ENCODE results near the gene TNFRSF12A. TPM values are rescaled to one million over a fixed set of nuclear protein-coding genes. Genes with fewer than 3 reads are reported as not detected.

Gene TNFRSF12A
- total RNA-seq, 4 donors from 2014 or later: 20.9 to 140 (median 57.5) TPM

DNA sequence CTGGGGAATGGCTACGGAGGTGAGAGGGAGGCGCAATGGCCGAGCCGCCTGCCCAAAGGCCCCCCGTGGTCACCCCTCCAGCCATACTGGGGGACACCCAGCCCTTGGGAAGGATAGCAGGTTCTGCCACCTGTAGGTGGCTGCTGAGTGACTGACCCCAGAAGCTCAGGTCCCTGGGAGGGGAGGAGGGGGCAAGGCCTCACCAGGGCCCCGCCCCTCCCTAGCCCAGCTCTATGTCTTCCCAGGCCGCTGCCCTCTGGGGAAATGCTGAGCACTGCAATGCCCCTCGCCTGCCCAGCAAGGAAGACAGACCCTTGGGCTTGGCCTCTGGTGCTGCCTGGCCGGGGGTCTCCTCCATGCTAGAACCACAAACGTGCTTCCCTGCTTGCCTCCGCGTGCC, 18.9 kb upstream of the TNFRSF12A start:
- Histone ChIP-seq H3K9me3 (no peaks in the 10 kb centered on the region), H3K27me3 (peaks cover 0 to 68% (median 3%) of the 10 kb centered on the region in 4 donors)
- 73% methylated on average over 10 of the region's 12 CpGs for WGBS

DNA sequence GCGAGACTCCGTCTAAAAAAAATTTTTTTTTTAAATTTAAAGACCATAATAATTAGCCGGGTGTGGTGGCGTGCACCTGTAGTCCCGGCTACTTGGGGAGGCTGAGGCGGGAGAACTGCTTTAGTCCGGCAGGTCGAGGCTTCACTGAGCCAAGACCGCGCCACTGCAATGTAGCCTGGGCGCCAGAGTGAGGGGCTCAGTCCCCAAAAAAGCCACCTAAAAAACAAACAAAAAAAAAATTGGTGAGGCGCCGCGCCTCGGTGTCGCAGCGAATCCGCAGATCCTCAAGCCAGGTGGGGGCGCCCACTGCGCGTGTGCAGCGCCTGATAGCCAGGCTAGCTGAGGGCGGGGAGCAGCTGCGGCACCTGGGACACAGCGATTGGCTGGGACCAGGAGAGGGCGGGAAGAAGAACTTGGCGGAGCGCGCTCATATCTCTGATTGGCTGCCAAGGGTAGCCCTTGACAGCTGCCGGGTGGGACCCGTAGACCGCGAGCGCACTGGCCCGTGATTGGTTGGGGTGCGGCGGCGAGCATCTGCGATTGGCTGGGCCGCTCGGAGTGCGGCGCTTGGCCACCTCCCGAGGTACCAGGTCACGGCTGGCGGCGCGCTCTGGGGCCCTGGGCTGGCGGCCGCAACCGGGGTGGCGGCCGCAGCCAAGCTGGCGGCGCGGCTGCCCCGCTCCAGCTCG, 16.4 kb upstream of the TNFRSF12A start:
- H3K4me3 ChIP-seq: peak overlapping the region; percentile 38 to 66 (median 42)
- H3K9me3 ChIP-seq: no peaks in the 10 kb centered on the region
- peak; percentile 99 for DNase-seq (ENCODE audit: extremely low spot score)
- H3K27ac ChIP-seq (replicated peaks in 1 of 4): no peak overlapping the region
- H3K27me3 ChIP-seq: peaks cover 0 to 71% (median 5%) of the 10 kb centered on the region in 4 donors
- H3K4me1 ChIP-seq: peaks cover 3 to 18% (median 12%) of the 10 kb centered on the region in 4 donors
- no peaks in the 10 kb centered on the region for H3K36me3 ChIP-seq
- intact Hi-C loops (cut with DNase I): loop anchor here (1.0 kb wide), 1 partner anchor 25 kb away; no protein-coding TSS in a partner anchor
- 16% methylated on average over 25 of the region's 58 CpGs for WGBS
- TF ChIP-seq EP300 (IDR thresholded peaks at IDR 0.05) (no peak), POLR2AphosphoS5 (IDR thresholded peaks at IDR 0.05) (peak; percentile 20 to 86)
- TF ChIP-seq, protein P1, sequence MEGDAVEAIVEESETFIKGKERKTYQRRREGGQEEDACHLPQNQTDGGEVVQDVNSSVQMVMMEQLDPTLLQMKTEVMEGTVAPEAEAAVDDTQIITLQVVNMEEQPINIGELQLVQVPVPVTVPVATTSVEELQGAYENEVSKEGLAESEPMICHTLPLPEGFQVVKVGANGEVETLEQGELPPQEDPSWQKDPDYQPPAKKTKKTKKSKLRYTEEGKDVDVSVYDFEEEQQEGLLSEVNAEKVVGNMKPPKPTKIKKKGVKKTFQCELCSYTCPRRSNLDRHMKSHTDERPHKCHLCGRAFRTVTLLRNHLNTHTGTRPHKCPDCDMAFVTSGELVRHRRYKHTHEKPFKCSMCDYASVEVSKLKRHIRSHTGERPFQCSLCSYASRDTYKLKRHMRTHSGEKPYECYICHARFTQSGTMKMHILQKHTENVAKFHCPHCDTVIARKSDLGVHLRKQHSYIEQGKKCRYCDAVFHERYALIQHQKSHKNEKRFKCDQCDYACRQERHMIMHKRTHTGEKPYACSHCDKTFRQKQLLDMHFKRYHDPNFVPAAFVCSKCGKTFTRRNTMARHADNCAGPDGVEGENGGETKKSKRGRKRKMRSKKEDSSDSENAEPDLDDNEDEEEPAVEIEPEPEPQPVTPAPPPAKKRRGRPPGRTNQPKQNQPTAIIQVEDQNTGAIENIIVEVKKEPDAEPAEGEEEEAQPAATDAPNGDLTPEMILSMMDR (IDR thresholded peaks at IDR 0.05): peak; percentile 59 to 85 (median 67)

More for the DNA sequence above, 18.9 kb upstream of the TNFRSF12A start:
- H3K27ac ChIP-seq (replicated peaks in 1 of 4): no peak overlapping the region
- TF ChIP-seq, protein P1 (IDR thresholded peaks at IDR 0.05): no peak
- TF ChIP-seq POLR2A (IDR thresholded peaks at IDR 0.05; ENCODE audit: low read depth) (no peak), POLR2AphosphoS5 (IDR thresholded peaks at IDR 0.05) (no peak)
- peaks cover 3 to 15% (median 12%) of the 10 kb centered on the region in 4 donors for H3K4me1 ChIP-seq
- H3K4me3 ChIP-seq: no peak overlapping the region
- DNase-seq (ENCODE audit: extremely low spot score): no peak
- intact Hi-C loops (cut with DNase I): no loop called here
- H3K36me3 ChIP-seq: no peaks in the 10 kb centered on the region

DNA sequence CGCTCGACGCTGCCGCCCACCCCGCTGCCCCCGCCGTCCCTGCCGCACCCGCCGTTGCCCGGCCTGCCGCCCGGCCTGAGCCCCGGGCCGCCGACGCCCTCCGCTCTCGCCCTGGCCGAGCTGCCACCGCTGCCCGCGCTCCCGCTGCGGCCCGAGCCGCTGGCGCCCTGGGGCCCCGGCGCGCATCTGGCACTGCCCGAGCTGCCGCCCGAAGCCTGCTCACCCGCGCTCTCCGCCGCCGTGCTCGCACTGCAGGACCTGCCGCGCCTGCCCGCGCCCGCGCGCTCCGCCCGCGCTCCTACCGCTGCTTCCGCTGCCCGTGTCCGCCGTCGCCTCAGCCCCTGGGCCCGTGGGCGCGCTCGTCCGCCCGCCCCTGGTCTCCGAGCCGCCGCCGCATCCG, 15.8 kb upstream of the TNFRSF12A start:
- WGBS: no CpG with 5 or more reads among the region's 67 CpGs
- TF ChIP-seq POLR2A (IDR thresholded peaks at IDR 0.05; ENCODE audit: low read depth) (no peak), EP300 (IDR thresholded peaks at IDR 0.05) (no peak), POLR2AphosphoS5 (IDR thresholded peaks at IDR 0.05) (no peak)
- TF ChIP-seq, protein P1 (IDR thresholded peaks at IDR 0.05): no peak
- Histone ChIP-seq H3K4me1 (peaks cover 3 to 18% (median 12%) of the 10 kb centered on the region in 4 donors), H3K9me3 (no peaks in the 10 kb centered on the region), H3K27me3 (peaks cover 0 to 73% (median 8%) of the 10 kb centered on the region in 4 donors), H3K36me3 (no peaks in the 10 kb centered on the region), H3K27ac (replicated peaks in 1 of 4) (no peak overlapping the region), H3K4me3 (peak overlapping the region; percentile 38 to 66 (median 42))
- no peak for DNase-seq (ENCODE audit: extremely low spot score)
- intact Hi-C loops (cut with DNase I): no loop called here

DNA sequence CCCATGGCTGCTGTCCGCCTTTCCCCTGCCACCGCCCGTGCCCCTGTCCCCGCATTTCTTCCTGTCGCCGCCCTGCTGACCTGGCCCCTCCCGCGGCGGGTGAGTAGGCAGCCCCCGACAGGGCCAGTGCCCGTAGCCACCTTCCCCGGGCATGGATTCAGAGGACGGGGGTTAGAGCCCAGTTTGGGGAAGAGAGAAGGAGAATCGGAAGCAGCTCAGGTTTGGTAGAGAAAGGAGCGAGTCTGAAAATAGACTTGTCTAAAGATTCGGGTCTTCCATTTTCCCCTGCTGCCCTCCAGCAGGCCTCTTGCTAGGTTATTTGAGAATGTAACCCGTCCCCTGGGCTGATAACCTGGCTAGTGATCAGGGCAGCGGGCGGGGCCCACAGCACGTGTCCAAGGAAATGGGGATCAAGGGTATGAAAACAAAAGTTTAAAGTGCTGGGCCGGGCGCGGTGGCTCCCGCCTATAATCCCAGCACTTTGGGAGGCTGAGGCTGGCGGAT, 15.3 kb upstream of the TNFRSF12A start:
- no peak for DNase-seq (ENCODE audit: extremely low spot score)
- Histone ChIP-seq H3K36me3 (no peaks in the 10 kb centered on the region), H3K9me3 (no peaks in the 10 kb centered on the region), H3K4me1 (peaks cover 3 to 18% (median 12%) of the 10 kb centered on the region in 4 donors), H3K4me3 (peak overlapping the region; percentile 38 to 66 (median 42)), H3K27ac (replicated peaks in 1 of 4) (no peak overlapping the region), H3K27me3 (peaks cover 0 to 75% (median 8%) of the 10 kb centered on the region in 4 donors)
- TF ChIP-seq, protein P1 (IDR thresholded peaks at IDR 0.05): no peak
- TF ChIP-seq EP300 (IDR thresholded peaks at IDR 0.05): no peak
- intact Hi-C loops (cut with DNase I): no loop called here
- WGBS: 8% methylated on average over 21 of the region's 25 CpGs

Data from esophagus muscularis mucosa (tissue), 4 donors.